Neural progenitor cell (in vitro differentiated cells): ENCODE data around the gene KLHL33. TPM values are rescaled to one million over a fixed set of nuclear protein-coding genes. Genes with fewer than 3 reads are reported as not detected.

Experiments used
- DNase-seq: peaks from one replicate; pipeline ENCODE4 v3.0.0-alpha.2; 2016; ENCODE audit warnings: low spot score
- H2AFZ ChIP-seq: fragments of 200-600 bp; sonication (generic); replicated peaks from 2 replicates; pipeline ENCODE4 v1.6.1; 2016; ENCODE audit warnings: antibody characterized with exemption
- H3F3A ChIP-seq: fragments of 200-600 bp; sonication (generic); 2 replicates; pipeline ENCODE4 v1.6.1; 2016; ENCODE audit warnings: antibody characterized with exemption, low read depth
- H3K27ac ChIP-seq: fragments of 200-600 bp; sonication (generic); 2 replicates; pipeline ENCODE4 v1.5.1; 2016; ENCODE audit warnings: mild to moderate bottlenecking
- H3K27me3 ChIP-seq: fragments of 200-600 bp; sonication (generic); 2 replicates; pipeline ENCODE4 v1.6.1; 2016; ENCODE audit warnings: mild to moderate bottlenecking, moderate library complexity
- H3K36me3 ChIP-seq: fragments of 200-600 bp; sonication (generic); 2 replicates; pipeline ENCODE4 v1.5.1; 2016
- H3K4me1 ChIP-seq: fragments of 200-600 bp; sonication (generic); 2 replicates; pipeline ENCODE4 v1.6.1; 2016; ENCODE audit warnings: mixed run types
- H3K4me2 ChIP-seq: fragments of 200-600 bp; sonication (generic); 2 replicates; pipeline ENCODE4 v1.6.1; 2016
- H3K4me3 ChIP-seq: fragments of 200-600 bp; sonication (generic); 2 replicates; pipeline ENCODE4 v1.5.1; 2016
- H3K79me2 ChIP-seq: fragments of 200-600 bp; sonication (generic); 2 replicates; pipeline ENCODE4 v1.6.1; 2016; ENCODE audit warnings: low read depth
- H3K9ac ChIP-seq: fragments of 200-600 bp; sonication (generic); 2 replicates; pipeline ENCODE4 v1.6.1; 2016
- H3K9me3 ChIP-seq: fragments of 200-600 bp; sonication (generic); 2 replicates; pipeline ENCODE4 v1.5.1; 2016; ENCODE audit warnings: low read depth
- H4K20me1 ChIP-seq: fragments of 200-600 bp; sonication (generic); 2 replicates; pipeline ENCODE4 v1.6.1; 2016; ENCODE audit warnings: low read depth
- H3K27ac Mint-ChIP-seq: 3 replicates; pipeline ENCODE4 v1.8.0; 2021; ENCODE audit warnings: mixed read lengths
- H3K27me3 Mint-ChIP-seq: 2 replicates; pipeline ENCODE4 v1.8.0; 2022; ENCODE audit warnings: low read depth, mild to moderate bottlenecking, inconsistent platforms, moderate library complexity, mixed read lengths; ENCODE audit not compliant: insufficient read depth
- H3K36me3 Mint-ChIP-seq: 3 replicates; pipeline ENCODE4 v1.8.0; 2021; ENCODE audit warnings: mixed read lengths
- H3K4me1 Mint-ChIP-seq: 3 replicates; pipeline ENCODE4 v1.8.0; 2021; ENCODE audit warnings: mixed read lengths
- H3K4me3 Mint-ChIP-seq: 3 replicates; pipeline ENCODE4 v1.8.0; 2021; ENCODE audit warnings: mild to moderate bottlenecking, moderate library complexity, mixed read lengths
- H3K9me3 Mint-ChIP-seq: 3 replicates; pipeline ENCODE4 v1.8.0; 2020; ENCODE audit warnings: mixed read lengths
- CTCF ChIP-seq: fragments of 200-600 bp; sonication (generic); IDR thresholded peaks from 2 replicates; pipeline ENCODE4 v1.5.1; 2017; ENCODE audit warnings: antibody characterized with exemption, mild to moderate bottlenecking
- EZH2 ChIP-seq: fragments of 200-600 bp; sonication (generic); IDR thresholded peaks from 2 replicates; pipeline ENCODE4 v1.6.1; 2017; ENCODE audit warnings: antibody characterized with exemption, mild to moderate bottlenecking, moderate library complexity
- EZH2phosphoT487 ChIP-seq: fragments of 200-600 bp; sonication (generic); IDR thresholded peaks from 2 replicates; pipeline ENCODE4 v1.6.1; 2017; ENCODE audit warnings: antibody characterized with exemption
- total RNA-seq: library from RNA; depleted of rRNA; stranded (reverse); fragments of >200 nt; gene quantifications from 2 replicates; pipeline ENCODE4 v1.2.3, GENCODE V29; 2015; ENCODE audit warnings: low replicate concordance

Gene KLHL33
- total RNA-seq, 1 donor from 2014 or later: not detected

DNA sequence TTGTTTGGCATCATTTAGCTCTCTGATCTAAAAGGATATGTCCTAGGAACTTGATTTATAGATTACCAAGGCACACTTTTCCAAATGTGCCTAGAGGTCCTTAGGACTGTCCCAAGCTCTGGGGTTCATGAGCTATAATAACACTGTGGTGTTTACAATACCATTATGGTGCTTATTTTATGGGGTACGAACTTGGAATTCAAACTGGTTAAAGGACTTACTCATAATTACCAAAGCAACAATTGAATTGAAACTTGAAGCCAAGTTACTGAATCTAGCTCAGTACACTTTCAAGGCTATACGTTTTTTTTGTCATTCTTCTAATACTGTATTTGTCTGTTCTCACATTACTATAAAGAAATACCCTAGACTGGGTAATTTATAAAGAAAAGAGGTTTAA, 13.1 kb downstream of the KLHL33 start:
- DNase-seq: no peak
- no peak overlapping the region for H3K4me3 ChIP-seq
- no peak overlapping the region for H2AFZ ChIP-seq
- no peaks in the 10 kb centered on the region for H3K79me2 ChIP-seq
- H3K27ac ChIP-seq: no peak overlapping the region
- no peaks in the 10 kb centered on the region for H4K20me1 ChIP-seq
- TF ChIP-seq EZH2: no peak
- TF ChIP-seq EZH2phosphoT487: no peak
- TF ChIP-seq CTCF: no peak
- Mint-ChIP-seq H3K27ac (no peak overlapping the region), H3K27me3 (peaks cover 1% of the 10 kb centered on the region), H3K4me1 (no peaks in the 10 kb centered on the region), H3K4me3 (no peak overlapping the region), H3K9me3 (no peaks in the 10 kb centered on the region), H3K36me3 (no peaks in the 10 kb centered on the region)
- H3F3A ChIP-seq: no peaks in the 10 kb centered on the region
- H3K27me3 ChIP-seq: no peaks in the 10 kb centered on the region
- no peak overlapping the region for H3K9ac ChIP-seq
- no peaks in the 10 kb centered on the region for H3K9me3 ChIP-seq
- no peaks in the 10 kb centered on the region for H3K36me3 ChIP-seq
- H3K4me1 ChIP-seq: no peaks in the 10 kb centered on the region
- H3K4me2 ChIP-seq: no peak overlapping the region

GRCh38 chr14:20421267-20421666, 14.7 kb downstream of the KLHL33 start:
- H3K27me3 Mint-ChIP-seq: no peaks in the 10 kb centered on the region
- Histone ChIP-seq H3K27ac (no peak overlapping the region), H2AFZ (no peak overlapping the region), H4K20me1 (no peaks in the 10 kb centered on the region), H3K27me3 (no peaks in the 10 kb centered on the region), H3K9ac (no peak overlapping the region), H3F3A (no peaks in the 10 kb centered on the region), H3K4me3 (no peak overlapping the region), H3K36me3 (no peaks in the 10 kb centered on the region), H3K79me2 (no peaks in the 10 kb centered on the region), H3K4me2 (no peak overlapping the region), H3K4me1 (no peaks in the 10 kb centered on the region), H3K9me3 (no peaks in the 10 kb centered on the region)
- TF ChIP-seq EZH2 (no peak), EZH2phosphoT487 (no peak), CTCF (no peak)
- no peaks in the 10 kb centered on the region for H3K9me3 Mint-ChIP-seq
- no peaks in the 10 kb centered on the region for H3K4me1 Mint-ChIP-seq
- DNase-seq: no peak
- H3K4me3 Mint-ChIP-seq: no peak overlapping the region
- H3K36me3 Mint-ChIP-seq: no peaks in the 10 kb centered on the region
- no peak overlapping the region for H3K27ac Mint-ChIP-seq

DNA sequence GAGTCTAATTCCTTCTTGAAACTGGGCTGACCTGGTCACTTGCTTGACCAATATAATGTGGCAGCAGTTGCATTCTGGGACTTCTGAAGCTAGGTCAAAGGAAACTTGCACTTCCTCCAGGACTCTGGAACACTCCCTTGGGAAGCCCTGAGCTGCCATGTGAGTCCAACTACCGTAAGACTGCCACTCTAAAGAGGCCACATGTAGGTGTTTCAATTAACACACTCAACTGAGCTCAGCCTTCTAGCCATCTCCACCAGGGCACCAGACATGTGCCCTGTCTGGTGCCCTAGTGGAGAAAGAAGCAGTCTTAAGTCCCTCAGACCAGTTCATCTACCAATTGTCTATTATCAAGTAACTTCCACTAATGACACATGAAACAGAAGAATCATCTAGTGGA, 16.5 kb downstream of the KLHL33 start:
- Histone ChIP-seq H3K4me1 (no peaks in the 10 kb centered on the region), H3K9ac (no peak overlapping the region), H3K36me3 (no peaks in the 10 kb centered on the region), H3K4me2 (no peak overlapping the region), H2AFZ (no peak overlapping the region), H3K27me3 (no peaks in the 10 kb centered on the region), H3K9me3 (no peaks in the 10 kb centered on the region), H3K79me2 (no peaks in the 10 kb centered on the region), H3K4me3 (no peak overlapping the region), H3F3A (no peaks in the 10 kb centered on the region), H3K27ac (no peak overlapping the region), H4K20me1 (no peaks in the 10 kb centered on the region)
- no peak for TF ChIP-seq EZH2
- TF ChIP-seq CTCF: no peak
- TF ChIP-seq EZH2phosphoT487: no peak
- Mint-ChIP-seq H3K27ac (no peak overlapping the region), H3K36me3 (no peaks in the 10 kb centered on the region), H3K4me3 (no peak overlapping the region), H3K27me3 (no peaks in the 10 kb centered on the region), H3K9me3 (no peaks in the 10 kb centered on the region), H3K4me1 (peaks cover 3% of the 10 kb centered on the region)
- no peak for DNase-seq

- Mint-ChIP-seq H3K36me3 (no peaks in the 10 kb centered on the region), H3K27me3 (no peaks in the 10 kb centered on the region), H3K9me3 (no peaks in the 10 kb centered on the region), H3K4me1 (peaks cover 6% of the 10 kb centered on the region), H3K4me3 (no peak overlapping the region), H3K27ac (no peak overlapping the region)
- Histone ChIP-seq H3K4me3 (no peak overlapping the region), H3K36me3 (no peaks in the 10 kb centered on the region), H3K9me3 (no peaks in the 10 kb centered on the region), H4K20me1 (no peaks in the 10 kb centered on the region), H3F3A (peaks cover 9% of the 10 kb centered on the region), H3K9ac (no peak overlapping the region), H3K27me3 (no peaks in the 10 kb centered on the region), H3K4me1 (no peaks in the 10 kb centered on the region), H3K79me2 (no peaks in the 10 kb centered on the region), H3K27ac (no peak overlapping the region), H2AFZ (no peak overlapping the region), H3K4me2 (no peak overlapping the region)
- no peak for DNase-seq
- TF ChIP-seq EZH2phosphoT487 (no peak), CTCF (no peak), EZH2 (no peak)
These were observed 17.5 kb downstream of the KLHL33 start for GRCh38 chr14:20418501-20418909.
